Measurements from ENCODE around the gene ACSF2.
"Not testable (repeated sequence)": the region's sequence is repeated elsewhere in the genome, so short reads cannot be mapped to it uniquely, and the experiment has no call there.

Gene ACSF2

DNA sequence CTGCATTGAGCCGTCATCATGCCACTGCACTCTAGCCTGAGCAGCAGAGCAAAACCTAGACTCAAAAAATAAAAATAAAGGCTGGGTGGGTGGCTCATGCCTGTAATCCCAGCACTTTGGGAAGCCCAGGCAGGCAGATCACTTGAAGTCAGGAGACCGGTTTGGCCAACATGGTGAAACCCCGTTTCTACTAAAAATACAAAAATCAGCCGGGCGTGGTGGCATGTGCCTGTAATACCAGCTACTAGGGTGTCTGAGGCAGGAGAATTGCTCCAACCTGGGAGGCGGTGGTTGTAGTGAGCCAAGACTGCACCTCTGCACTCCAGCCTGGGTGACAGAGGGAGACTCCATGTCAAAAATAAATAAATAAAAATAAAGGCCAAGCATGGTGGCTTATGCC, 2.1 kb downstream of the ACSF2 start:
- H3K4me1 ChIP-seq (ENCODE audit: control insufficient read depth, insufficient read depth, low read length); H3K36me3 ChIP-seq (ENCODE audit: control insufficient read depth, insufficient read depth, low read length); H3K9me3 ChIP-seq (ENCODE audit: control insufficient read depth, insufficient read depth, low read length); H3K9ac ChIP-seq (ENCODE audit: low read depth, low read length); H3K4me3 ChIP-seq (ENCODE audit: low read depth, low read length): not testable (repeated sequence)
- H3K27me3 ChIP-seq (ENCODE audit: control insufficient read depth, insufficient read depth, low read length) = peaks cover 11% of the 10 kb centered on the region

DNA sequence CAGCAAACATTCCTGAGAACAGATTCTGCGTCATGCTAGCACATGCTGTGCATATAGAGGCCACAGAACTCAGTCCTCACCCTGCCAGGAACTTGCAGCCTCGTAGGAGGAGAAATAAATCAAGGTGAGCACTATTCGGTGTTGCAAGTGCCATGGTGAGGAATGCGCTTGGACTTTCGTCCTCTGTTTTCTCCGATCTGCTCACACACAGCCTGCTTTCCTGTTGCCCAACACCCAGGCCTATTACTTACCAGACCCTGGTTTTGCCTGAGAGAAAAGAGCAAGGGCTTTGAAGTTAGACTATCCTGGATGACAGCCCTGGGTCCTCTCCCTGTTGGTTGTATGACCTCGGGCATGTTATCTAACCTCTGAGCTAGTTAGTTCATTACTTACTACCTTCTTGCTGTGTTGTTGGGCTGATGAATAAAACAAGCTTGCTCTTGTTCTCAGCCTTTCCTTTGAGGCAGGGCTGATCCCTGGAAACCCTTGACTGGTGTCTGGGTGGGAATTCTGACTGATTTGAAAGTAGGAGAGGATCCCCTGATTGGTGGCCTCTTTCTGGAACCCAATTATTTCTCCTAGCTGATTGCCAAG, 2.9 kb downstream of the ACSF2 start:
- no peak overlapping the region for H3K9ac ChIP-seq (ENCODE audit: low read depth, low read length)
- no peak overlapping the region for H3K4me3 ChIP-seq (ENCODE audit: low read depth, low read length)
- H3K9me3 ChIP-seq (ENCODE audit: control insufficient read depth, insufficient read depth, low read length) = no peaks in the 10 kb centered on the region
- H3K4me1 ChIP-seq (ENCODE audit: control insufficient read depth, insufficient read depth, low read length) = peaks cover 8% of the 10 kb centered on the region
- peaks cover 11% of the 10 kb centered on the region for H3K27me3 ChIP-seq (ENCODE audit: control insufficient read depth, insufficient read depth, low read length)
- H3K36me3 ChIP-seq (ENCODE audit: control insufficient read depth, insufficient read depth, low read length) = no peaks in the 10 kb centered on the region

GRCh38 chr17:50429793-50430192, 3.8 kb downstream of the ACSF2 start:
- peaks cover 7% of the 10 kb centered on the region for H3K27me3 ChIP-seq (ENCODE audit: control insufficient read depth, insufficient read depth, low read length)
- H3K4me3 ChIP-seq (ENCODE audit: low read depth, low read length) = no peak overlapping the region
- no peak overlapping the region for H3K9ac ChIP-seq (ENCODE audit: low read depth, low read length)
- no peaks in the 10 kb centered on the region for H3K9me3 ChIP-seq (ENCODE audit: control insufficient read depth, insufficient read depth, low read length)
- no peaks in the 10 kb centered on the region for H3K36me3 ChIP-seq (ENCODE audit: control insufficient read depth, insufficient read depth, low read length)
- peaks cover 8% of the 10 kb centered on the region for H3K4me1 ChIP-seq (ENCODE audit: control insufficient read depth, insufficient read depth, low read length)

GRCh38 chr17:50430821-50431618, 5.0 kb downstream of the ACSF2 start:
- Histone ChIP-seq H3K9me3 (ENCODE audit: control insufficient read depth, insufficient read depth, low read length) (no peaks in the 10 kb centered on the region), H3K27me3 (ENCODE audit: control insufficient read depth, insufficient read depth, low read length) (no peaks in the 10 kb centered on the region)

GRCh38 chr17:50432125-50432762, 6.2 kb downstream of the ACSF2 start:
- H3K27me3 ChIP-seq (ENCODE audit: control insufficient read depth, insufficient read depth, low read length) = no peaks in the 10 kb centered on the region
- no peak overlapping the region for H3K9ac ChIP-seq (ENCODE audit: low read depth, low read length)
- peaks cover 3% of the 10 kb centered on the region for H3K4me1 ChIP-seq (ENCODE audit: control insufficient read depth, insufficient read depth, low read length)
- H3K4me3 ChIP-seq (ENCODE audit: low read depth, low read length) = no peak overlapping the region
- no peaks in the 10 kb centered on the region for H3K9me3 ChIP-seq (ENCODE audit: control insufficient read depth, insufficient read depth, low read length)
- no peaks in the 10 kb centered on the region for H3K36me3 ChIP-seq (ENCODE audit: control insufficient read depth, insufficient read depth, low read length)

More at GRCh38 chr17:50430821-50431618, 5.0 kb downstream of the ACSF2 start:
- H3K36me3 ChIP-seq (ENCODE audit: control insufficient read depth, insufficient read depth, low read length) = no peaks in the 10 kb centered on the region
- H3K4me3 ChIP-seq (ENCODE audit: low read depth, low read length) = no peak overlapping the region
- peaks cover 8% of the 10 kb centered on the region for H3K4me1 ChIP-seq (ENCODE audit: control insufficient read depth, insufficient read depth, low read length)
- no peak overlapping the region for H3K9ac ChIP-seq (ENCODE audit: low read depth, low read length)

DNA sequence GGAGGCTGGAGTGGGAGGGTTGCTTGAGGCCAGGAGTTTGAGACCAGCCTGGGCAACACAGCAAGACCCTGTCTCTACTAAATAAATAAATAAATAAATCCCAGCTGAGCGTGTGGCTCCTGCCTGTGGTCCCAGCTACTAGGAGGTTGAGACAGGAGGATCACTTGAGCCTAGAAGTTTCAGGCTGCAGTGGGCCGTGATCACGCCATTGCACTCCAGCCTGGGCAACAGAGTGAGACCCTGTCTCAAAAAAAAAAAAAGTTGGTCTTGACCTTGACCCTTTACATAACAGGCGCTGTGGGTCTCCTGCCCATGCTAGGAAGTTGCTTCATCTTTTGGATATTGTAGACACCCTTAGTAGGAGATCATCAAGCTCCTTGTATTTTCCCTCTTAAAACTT, 11.4 kb downstream of the ACSF2 start:
- Histone ChIP-seq H3K9me3 (ENCODE audit: control insufficient read depth, insufficient read depth, low read length) (no peaks in the 10 kb centered on the region), H3K4me1 (ENCODE audit: control insufficient read depth, insufficient read depth, low read length) (no peaks in the 10 kb centered on the region), H3K9ac (ENCODE audit: low read depth, low read length) (no peak overlapping the region), H3K27me3 (ENCODE audit: control insufficient read depth, insufficient read depth, low read length) (no peaks in the 10 kb centered on the region), H3K36me3 (ENCODE audit: control insufficient read depth, insufficient read depth, low read length) (no peaks in the 10 kb centered on the region), H3K4me3 (ENCODE audit: low read depth, low read length) (no peak overlapping the region)

GRCh38 chr17:50439008-50439407, 13.0 kb downstream of the ACSF2 start:
- H3K4me1 ChIP-seq (ENCODE audit: control insufficient read depth, insufficient read depth, low read length) = peaks cover 4% of the 10 kb centered on the region
- no peak overlapping the region for H3K4me3 ChIP-seq (ENCODE audit: low read depth, low read length)
- H3K9me3 ChIP-seq (ENCODE audit: control insufficient read depth, insufficient read depth, low read length) = no peaks in the 10 kb centered on the region
- no peaks in the 10 kb centered on the region for H3K27me3 ChIP-seq (ENCODE audit: control insufficient read depth, insufficient read depth, low read length)
- H3K36me3 ChIP-seq (ENCODE audit: control insufficient read depth, insufficient read depth, low read length) = no peaks in the 10 kb centered on the region
- H3K9ac ChIP-seq (ENCODE audit: low read depth, low read length) = no peak overlapping the region

DNA sequence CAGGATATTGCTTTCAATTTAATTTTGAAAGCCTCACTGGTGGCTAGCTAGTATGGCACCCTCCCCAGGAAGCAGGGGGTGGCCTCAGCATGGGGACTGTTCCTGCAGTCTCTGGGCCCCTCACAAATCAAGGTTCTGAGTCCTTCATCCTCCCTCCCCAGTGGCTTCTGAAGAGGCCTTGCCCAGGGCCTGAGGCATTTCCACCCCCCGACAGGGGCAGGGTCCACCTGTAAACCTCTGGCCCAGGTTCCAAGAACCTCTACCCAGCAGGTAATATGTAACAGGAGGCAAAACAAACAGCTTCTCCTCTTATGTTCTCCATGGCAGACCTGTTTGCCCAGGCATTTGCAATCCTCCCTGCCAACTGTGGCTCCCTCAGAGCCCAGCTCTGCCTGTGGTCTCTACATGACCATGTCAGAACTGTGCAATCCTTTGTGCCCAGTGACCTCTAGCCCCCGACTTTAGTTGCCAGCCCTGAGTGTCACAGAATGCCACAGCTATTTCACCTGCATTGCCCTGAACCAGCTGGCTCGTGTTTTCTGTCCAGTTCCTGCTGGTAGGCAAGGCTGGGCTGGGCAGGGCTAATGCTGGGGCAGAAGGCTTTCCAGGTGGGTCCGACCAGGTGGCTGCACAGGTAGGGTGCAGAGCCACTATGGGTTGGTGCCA, 14.3 kb downstream of the ACSF2 start:
- H3K36me3 ChIP-seq (ENCODE audit: control insufficient read depth, insufficient read depth, low read length) = no peaks in the 10 kb centered on the region
- peaks cover 4% of the 10 kb centered on the region for H3K4me1 ChIP-seq (ENCODE audit: control insufficient read depth, insufficient read depth, low read length)
- no peak overlapping the region for H3K9ac ChIP-seq (ENCODE audit: low read depth, low read length)
- no peaks in the 10 kb centered on the region for H3K9me3 ChIP-seq (ENCODE audit: control insufficient read depth, insufficient read depth, low read length)
- H3K4me3 ChIP-seq (ENCODE audit: low read depth, low read length) = no peak overlapping the region
- no peaks in the 10 kb centered on the region for H3K27me3 ChIP-seq (ENCODE audit: control insufficient read depth, insufficient read depth, low read length)

DNA sequence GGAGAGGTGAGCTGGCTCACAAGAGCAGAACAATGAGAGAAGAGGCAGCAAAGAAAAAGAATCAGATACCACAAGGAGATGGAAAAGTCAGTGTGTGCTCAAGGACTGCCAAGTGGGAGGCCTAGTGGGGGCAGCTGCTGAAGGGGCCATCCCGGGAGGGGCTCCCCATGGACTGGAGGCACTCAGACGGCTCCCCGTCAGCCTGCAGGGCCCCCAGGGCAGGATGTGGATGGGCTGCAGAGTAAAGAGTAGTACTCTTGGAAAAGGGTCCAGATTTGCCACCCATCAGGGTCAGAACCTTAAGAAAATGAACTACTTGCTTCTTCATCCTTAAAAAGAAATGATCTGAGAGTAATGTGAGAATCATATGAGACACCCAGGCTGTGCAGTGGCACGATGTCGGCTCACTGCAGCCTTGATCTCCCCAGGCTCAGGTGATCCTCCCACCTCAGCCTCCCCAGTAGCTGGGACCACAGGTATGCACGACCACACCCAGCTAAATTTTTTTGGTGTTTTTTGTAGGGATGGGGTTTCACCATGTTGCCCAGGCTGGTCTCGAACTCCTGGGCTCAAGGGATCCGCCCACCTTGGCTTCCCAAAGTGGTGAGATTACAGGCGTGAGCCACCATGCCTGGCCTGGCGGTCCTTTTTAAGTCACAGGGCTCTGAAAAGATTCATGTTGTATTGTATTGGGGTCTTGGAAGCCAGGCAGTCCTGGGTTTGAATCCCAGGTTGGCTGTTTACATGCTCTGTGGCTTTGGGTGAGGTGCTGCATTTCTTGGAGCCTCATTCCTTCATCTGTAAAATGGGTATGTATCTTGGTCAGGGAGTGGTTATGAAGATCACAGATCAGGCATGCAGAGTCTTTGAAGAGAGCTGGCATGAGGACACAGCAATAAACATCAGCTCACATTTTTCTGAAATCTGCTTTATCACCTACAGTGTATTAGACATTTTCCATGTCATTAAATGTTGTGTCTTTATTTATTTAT, 15.1 kb downstream of the ACSF2 start:
- Histone ChIP-seq H3K4me3 (ENCODE audit: low read depth, low read length) (no peak overlapping the region), H3K36me3 (ENCODE audit: control insufficient read depth, insufficient read depth, low read length) (no peaks in the 10 kb centered on the region), H3K27me3 (ENCODE audit: control insufficient read depth, insufficient read depth, low read length) (no peaks in the 10 kb centered on the region), H3K4me1 (ENCODE audit: control insufficient read depth, insufficient read depth, low read length) (peaks cover 4% of the 10 kb centered on the region), H3K9me3 (ENCODE audit: control insufficient read depth, insufficient read depth, low read length) (no peaks in the 10 kb centered on the region), H3K9ac (ENCODE audit: low read depth, low read length) (no peak overlapping the region)

GRCh38 chr17:50443505-50443974, 17.5 kb downstream of the ACSF2 start:
- H3K36me3 ChIP-seq (ENCODE audit: control insufficient read depth, insufficient read depth, low read length) = no peaks in the 10 kb centered on the region
- peaks cover 4% of the 10 kb centered on the region for H3K4me1 ChIP-seq (ENCODE audit: control insufficient read depth, insufficient read depth, low read length)
- H3K27me3 ChIP-seq (ENCODE audit: control insufficient read depth, insufficient read depth, low read length) = no peaks in the 10 kb centered on the region
- no peak overlapping the region for H3K4me3 ChIP-seq (ENCODE audit: low read depth, low read length)
- H3K9me3 ChIP-seq (ENCODE audit: control insufficient read depth, insufficient read depth, low read length) = no peaks in the 10 kb centered on the region
- no peak overlapping the region for H3K9ac ChIP-seq (ENCODE audit: low read depth, low read length)
